SK-N-MC (cell line): ENCODE data around the gene TCF12.

Source experiments
- EZH2 ChIP-seq: fragments of 200-600 bp; sonication (generic); IDR thresholded peaks from one replicate; pipeline ENCODE4 v1.6.1; 2017; ENCODE audit warnings: antibody characterized with exemption
- FOXP2 ChIP-seq: optimal IDR thresholded peaks from 2 replicates; pipeline ENCODE3; 2011; ENCODE audit warnings: mild to moderate bottlenecking, moderate library complexity; ENCODE audit not compliant: insufficient read depth; ENCODE audit errors: extremely low read length, control extremely low read depth
- POLR2AphosphoS5 ChIP-seq: IDR thresholded peaks from 2 replicates; pipeline ENCODE4 v1.6.1; 2012; ENCODE audit warnings: mild to moderate bottlenecking, low read depth, low read length, borderline replicate concordance

GRCh38 chr15:56972016-56972415 is 53.6 kb downstream of the TCF12 start:
- TF ChIP-seq FOXP2 (no peak), POLR2AphosphoS5 (no peak), EZH2 (no peak)
